Liver (tissue), 9 donors: ENCODE measurements around the gene ENTR1. TPM values are rescaled to one million over a fixed set of nuclear protein-coding genes. Genes with fewer than 3 reads are reported as not detected.

ENCODE experiments used
- DNase-seq: peaks from one replicate; pipeline ENCODE4 v3.0.0-alpha.2; 2017; ENCODE audit warnings: low spot score
- H3K27ac ChIP-seq, 2 donors: one replicate each; pipeline ENCODE4 v1.7.0; 2013; ENCODE audit warnings: inconsistent platforms in 2 of 2, low read length in 2 of 2, control low read depth in 1 of 2, low read depth in 1 of 2, mild to moderate bottlenecking in 1 of 2
- H3K27me3 ChIP-seq, 4 donors: one replicate each; pipeline versions ENCODE4 v1.6.1 to v1.7.0; 2013; ENCODE audit warnings: low read length in 3 of 4, inconsistent platforms in 1 of 4, mild to moderate bottlenecking in 1 of 4, moderate library complexity in 1 of 4; ENCODE audit not compliant: control insufficient read depth in 4 of 4, insufficient read depth in 4 of 4
- H3K36me3 ChIP-seq, 4 donors: one replicate each; pipeline versions ENCODE4 v1.6.1 to v1.7.0; 2013; ENCODE audit warnings: low read length in 3 of 4, mild to moderate bottlenecking in 3 of 4, low read depth in 1 of 4, moderate library complexity in 1 of 4; ENCODE audit not compliant: control insufficient read depth in 4 of 4, insufficient read depth in 3 of 4
- H3K4me1 ChIP-seq, 4 donors: one replicate each; pipeline versions ENCODE4 v1.6.1 to v1.7.0; 2013; ENCODE audit warnings: low read length in 3 of 4, mild to moderate bottlenecking in 3 of 4, moderate library complexity in 1 of 4; ENCODE audit not compliant: control insufficient read depth in 4 of 4, insufficient read depth in 4 of 4
- H3K4me3 ChIP-seq, 3 donors: one replicate each; pipeline versions ENCODE4 v1.6.1 to v1.7.0; 2013; ENCODE audit warnings: low read length in 3 of 3, control low read depth in 1 of 3, low read depth in 1 of 3, mild to moderate bottlenecking in 1 of 3
- H3K9ac ChIP-seq, 2 donors: one replicate each; pipeline ENCODE4 v1.7.0; 2013; ENCODE audit warnings: low read length in 2 of 2, mild to moderate bottlenecking in 2 of 2, moderate library complexity in 2 of 2, control low read depth in 1 of 2, low read depth in 1 of 2
- H3K9me3 ChIP-seq, 4 donors: one replicate each; pipeline versions ENCODE4 v1.6.1 to v1.7.0; 2013; ENCODE audit warnings: low read length in 3 of 4; ENCODE audit not compliant: control insufficient read depth in 4 of 4
- EGR1 ChIP-seq, 2 donors: IDR thresholded peaks; 2 replicates each; pipeline ENCODE4 v1.6.1; 2016 to 2018; ENCODE audit warnings: antibody characterized with exemption in 2 of 2, low read depth in 2 of 2
- FOXA1 ChIP-seq: IDR thresholded peaks from 2 replicates; pipeline ENCODE4 v1.6.1; 2016; ENCODE audit warnings: antibody characterized with exemption
- FOXA2 ChIP-seq: IDR thresholded peaks from 2 replicates; pipeline ENCODE4 v1.6.1; 2016; ENCODE audit warnings: antibody characterized with exemption
- GABPA ChIP-seq, 2 donors: IDR thresholded peaks in 1 of 2; conservative IDR thresholded peaks in 1 of 2; 2 replicates each; pipeline ENCODE4 v1.6.1; 2016; ENCODE audit warnings: antibody characterized with exemption in 2 of 2, mild to moderate bottlenecking in 1 of 2, moderate library complexity in 1 of 2
- HNF4A ChIP-seq, 2 donors: conservative IDR thresholded peaks; 2 replicates each; pipeline ENCODE4 v1.6.1; 2016; ENCODE audit warnings: antibody characterized with exemption in 2 of 2, mild to moderate bottlenecking in 2 of 2
- HNF4G ChIP-seq: IDR thresholded peaks from 2 replicates; pipeline ENCODE4 v1.6.1; 2016; ENCODE audit warnings: antibody characterized with exemption
- JUND ChIP-seq, 2 donors: IDR thresholded peaks; 2 replicates each; pipeline ENCODE4 v1.6.1; 2016; ENCODE audit warnings: antibody characterized with exemption in 2 of 2
- NR2F2 ChIP-seq: IDR thresholded peaks from 2 replicates; pipeline ENCODE4 v1.6.1; 2016; ENCODE audit warnings: antibody characterized with exemption
- RAD21 ChIP-seq, 2 donors: IDR thresholded peaks; 2 replicates each; pipeline ENCODE4 v1.6.1; 2016; ENCODE audit warnings: antibody characterized with exemption in 2 of 2, mild to moderate bottlenecking in 2 of 2
- RXRA ChIP-seq, 2 donors: IDR thresholded peaks; 2 replicates each; pipeline ENCODE4 v1.6.1; 2017 to 2018; ENCODE audit warnings: antibody characterized with exemption in 2 of 2, mild to moderate bottlenecking in 1 of 2
- SP1 ChIP-seq: IDR thresholded peaks from 2 replicates; pipeline ENCODE4 v1.6.1; 2018; ENCODE audit warnings: antibody characterized with exemption, mild to moderate bottlenecking
- TAF1 ChIP-seq: conservative IDR thresholded peaks from 2 replicates; pipeline ENCODE4 v1.6.1; 2016; ENCODE audit warnings: antibody characterized with exemption, mild to moderate bottlenecking
- YY1 ChIP-seq: IDR thresholded peaks from 2 replicates; pipeline ENCODE4 v1.6.1; 2016; ENCODE audit warnings: antibody characterized with exemption, mild to moderate bottlenecking
- WGBS: extraction: QIAGEN DNeasy Blood & Tissue Kit; methylation state at CpG from one replicate; pipeline ENCODE4 v1.1.7; 2013; 5-methylcytosine and 5-hydroxymethylcytosine counted together
- polyA plus RNA-seq, 2 donors: library from polyadenylated mRNA; stranded (reverse) in 1 of 2; unstranded in 1 of 2; fragments of 200-250 nt in 1 of 2; fragments of >200 nt in 1 of 2; fragmentation: Nextera tagmentation in 1 of 2; extraction: Ambion mirVana in 1 of 2; gene quantifications; one replicate each; pipeline versions ENCODE4 v1.2.1 to v1.2.3, GENCODE V29; 2013 to 2015
- total RNA-seq, 2 donors: library from RNA; depleted of rRNA; stranded (reverse); fragments of >200 nt; gene quantifications; one replicate each; pipeline ENCODE4 v1.2.3, GENCODE V29; 2014
- TF ChIP-seq, protein P1 (sequence below): IDR thresholded peaks from 2 replicates; pipeline ENCODE4 v1.6.1; 2016; ENCODE audit warnings: antibody characterized with exemption
- TF ChIP-seq, protein P2 (sequence below): fragments of 150-350 bp; IDR thresholded peaks from 2 replicates; pipeline ENCODE4 v1.5.1; 2017; ENCODE audit warnings: improper control_type of control experiment, low read depth, low read length; ENCODE audit not compliant: missing input control
- TF ChIP-seq, protein P3 (sequence below): IDR thresholded peaks from 2 replicates; pipeline ENCODE4 v1.6.1; 2016; ENCODE audit warnings: antibody characterized with exemption
- TF ChIP-seq, protein P4 (sequence below): IDR thresholded peaks from 2 replicates; pipeline ENCODE4 v1.6.1; 2016; ENCODE audit warnings: antibody characterized with exemption, mild to moderate bottlenecking
- TF ChIP-seq, protein P5 (sequence below): IDR thresholded peaks from 2 replicates; pipeline ENCODE4 v1.6.1; 2016; ENCODE audit warnings: antibody characterized with exemption
- donor health status: healthy.
- donor health status: healthy.
- donor health status: healthy.
- donor health status: healthy.
- donor health status: healthy.

ENTR1 gene
- total and polyA plus RNA-seq, 4 donors = 11.0 to 28.1 (median 19.1) TPM

DNA sequence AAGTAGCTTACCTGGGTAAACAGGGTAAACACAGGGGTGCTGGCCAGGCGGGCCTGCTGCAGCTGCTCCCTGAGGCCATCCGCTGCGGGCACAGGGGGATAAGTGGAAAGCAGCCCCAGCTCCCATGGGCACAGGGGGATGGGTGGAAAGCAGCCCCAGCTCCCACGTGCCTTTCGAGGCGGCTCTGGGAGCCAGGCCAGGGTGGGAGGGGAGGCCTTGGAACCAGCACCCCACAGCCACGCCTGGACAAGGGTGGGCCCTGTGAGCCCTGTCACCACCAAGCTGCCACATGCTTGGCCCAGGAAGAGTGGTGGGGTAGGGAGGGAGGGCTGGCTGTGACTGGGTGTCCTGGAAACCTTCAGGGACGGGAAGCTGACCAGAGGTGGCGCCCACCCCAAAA, 29.1 kb downstream of the ENTR1 start:
- Histone ChIP-seq H3K9ac (no peak overlapping the region), H3K36me3 (peaks cover 6 to 63% (median 20%) of the 10 kb centered on the region in 4 donors), H3K9me3 (no peaks in the 10 kb centered on the region), H3K27me3 (no peaks in the 10 kb centered on the region), H3K4me3 (no peak overlapping the region), H3K4me1 (peaks cover 0 to 15% (median 4%) of the 10 kb centered on the region in 4 donors), H3K27ac (no peak overlapping the region)
- TF ChIP-seq YY1 (no peak), RAD21 (IDR thresholded peaks at IDR 0.05) (no peak), HNF4G (no peak), NR2F2 (no peak), JUND (IDR thresholded peaks at IDR 0.05) (no peak), SP1 (no peak), GABPA (IDR thresholded peaks at IDR 0.05 in 1 of 2, conservative IDR thresholded peaks at IDR 0.05 in 1 of 2) (no peak), TAF1 (no peak), RXRA (IDR thresholded peaks at IDR 0.05) (no peak), FOXA1 (no peak), FOXA2 (no peak)
- TF ChIP-seq, protein P1, sequence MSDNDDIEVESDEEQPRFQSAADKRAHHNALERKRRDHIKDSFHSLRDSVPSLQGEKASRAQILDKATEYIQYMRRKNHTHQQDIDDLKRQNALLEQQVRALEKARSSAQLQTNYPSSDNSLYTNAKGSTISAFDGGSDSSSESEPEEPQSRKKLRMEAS = no peak
- TF ChIP-seq, protein P2, sequence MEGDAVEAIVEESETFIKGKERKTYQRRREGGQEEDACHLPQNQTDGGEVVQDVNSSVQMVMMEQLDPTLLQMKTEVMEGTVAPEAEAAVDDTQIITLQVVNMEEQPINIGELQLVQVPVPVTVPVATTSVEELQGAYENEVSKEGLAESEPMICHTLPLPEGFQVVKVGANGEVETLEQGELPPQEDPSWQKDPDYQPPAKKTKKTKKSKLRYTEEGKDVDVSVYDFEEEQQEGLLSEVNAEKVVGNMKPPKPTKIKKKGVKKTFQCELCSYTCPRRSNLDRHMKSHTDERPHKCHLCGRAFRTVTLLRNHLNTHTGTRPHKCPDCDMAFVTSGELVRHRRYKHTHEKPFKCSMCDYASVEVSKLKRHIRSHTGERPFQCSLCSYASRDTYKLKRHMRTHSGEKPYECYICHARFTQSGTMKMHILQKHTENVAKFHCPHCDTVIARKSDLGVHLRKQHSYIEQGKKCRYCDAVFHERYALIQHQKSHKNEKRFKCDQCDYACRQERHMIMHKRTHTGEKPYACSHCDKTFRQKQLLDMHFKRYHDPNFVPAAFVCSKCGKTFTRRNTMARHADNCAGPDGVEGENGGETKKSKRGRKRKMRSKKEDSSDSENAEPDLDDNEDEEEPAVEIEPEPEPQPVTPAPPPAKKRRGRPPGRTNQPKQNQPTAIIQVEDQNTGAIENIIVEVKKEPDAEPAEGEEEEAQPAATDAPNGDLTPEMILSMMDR = no peak
- TF ChIP-seq, protein P3, sequence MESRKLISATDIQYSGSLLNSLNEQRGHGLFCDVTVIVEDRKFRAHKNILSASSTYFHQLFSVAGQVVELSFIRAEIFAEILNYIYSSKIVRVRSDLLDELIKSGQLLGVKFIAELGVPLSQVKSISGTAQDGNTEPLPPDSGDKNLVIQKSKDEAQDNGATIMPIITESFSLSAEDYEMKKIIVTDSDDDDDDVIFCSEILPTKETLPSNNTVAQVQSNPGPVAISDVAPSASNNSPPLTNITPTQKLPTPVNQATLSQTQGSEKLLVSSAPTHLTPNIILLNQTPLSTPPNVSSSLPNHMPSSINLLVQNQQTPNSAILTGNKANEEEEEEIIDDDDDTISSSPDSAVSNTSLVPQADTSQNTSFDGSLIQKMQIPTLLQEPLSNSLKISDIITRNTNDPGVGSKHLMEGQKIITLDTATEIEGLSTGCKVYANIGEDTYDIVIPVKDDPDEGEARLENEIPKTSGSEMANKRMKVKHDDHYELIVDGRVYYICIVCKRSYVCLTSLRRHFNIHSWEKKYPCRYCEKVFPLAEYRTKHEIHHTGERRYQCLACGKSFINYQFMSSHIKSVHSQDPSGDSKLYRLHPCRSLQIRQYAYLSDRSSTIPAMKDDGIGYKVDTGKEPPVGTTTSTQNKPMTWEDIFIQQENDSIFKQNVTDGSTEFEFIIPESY = no peak
- TF ChIP-seq, protein P4, sequence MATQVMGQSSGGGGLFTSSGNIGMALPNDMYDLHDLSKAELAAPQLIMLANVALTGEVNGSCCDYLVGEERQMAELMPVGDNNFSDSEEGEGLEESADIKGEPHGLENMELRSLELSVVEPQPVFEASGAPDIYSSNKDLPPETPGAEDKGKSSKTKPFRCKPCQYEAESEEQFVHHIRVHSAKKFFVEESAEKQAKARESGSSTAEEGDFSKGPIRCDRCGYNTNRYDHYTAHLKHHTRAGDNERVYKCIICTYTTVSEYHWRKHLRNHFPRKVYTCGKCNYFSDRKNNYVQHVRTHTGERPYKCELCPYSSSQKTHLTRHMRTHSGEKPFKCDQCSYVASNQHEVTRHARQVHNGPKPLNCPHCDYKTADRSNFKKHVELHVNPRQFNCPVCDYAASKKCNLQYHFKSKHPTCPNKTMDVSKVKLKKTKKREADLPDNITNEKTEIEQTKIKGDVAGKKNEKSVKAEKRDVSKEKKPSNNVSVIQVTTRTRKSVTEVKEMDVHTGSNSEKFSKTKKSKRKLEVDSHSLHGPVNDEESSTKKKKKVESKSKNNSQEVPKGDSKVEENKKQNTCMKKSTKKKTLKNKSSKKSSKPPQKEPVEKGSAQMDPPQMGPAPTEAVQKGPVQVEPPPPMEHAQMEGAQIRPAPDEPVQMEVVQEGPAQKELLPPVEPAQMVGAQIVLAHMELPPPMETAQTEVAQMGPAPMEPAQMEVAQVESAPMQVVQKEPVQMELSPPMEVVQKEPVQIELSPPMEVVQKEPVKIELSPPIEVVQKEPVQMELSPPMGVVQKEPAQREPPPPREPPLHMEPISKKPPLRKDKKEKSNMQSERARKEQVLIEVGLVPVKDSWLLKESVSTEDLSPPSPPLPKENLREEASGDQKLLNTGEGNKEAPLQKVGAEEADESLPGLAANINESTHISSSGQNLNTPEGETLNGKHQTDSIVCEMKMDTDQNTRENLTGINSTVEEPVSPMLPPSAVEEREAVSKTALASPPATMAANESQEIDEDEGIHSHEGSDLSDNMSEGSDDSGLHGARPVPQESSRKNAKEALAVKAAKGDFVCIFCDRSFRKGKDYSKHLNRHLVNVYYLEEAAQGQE = no peak
- TF ChIP-seq, protein P5, sequence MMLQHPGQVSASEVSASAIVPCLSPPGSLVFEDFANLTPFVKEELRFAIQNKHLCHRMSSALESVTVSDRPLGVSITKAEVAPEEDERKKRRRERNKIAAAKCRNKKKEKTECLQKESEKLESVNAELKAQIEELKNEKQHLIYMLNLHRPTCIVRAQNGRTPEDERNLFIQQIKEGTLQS = no peak
- no peak for DNase-seq
- WGBS = 90% methylated on average over 9 of the region's 9 CpGs

DNA sequence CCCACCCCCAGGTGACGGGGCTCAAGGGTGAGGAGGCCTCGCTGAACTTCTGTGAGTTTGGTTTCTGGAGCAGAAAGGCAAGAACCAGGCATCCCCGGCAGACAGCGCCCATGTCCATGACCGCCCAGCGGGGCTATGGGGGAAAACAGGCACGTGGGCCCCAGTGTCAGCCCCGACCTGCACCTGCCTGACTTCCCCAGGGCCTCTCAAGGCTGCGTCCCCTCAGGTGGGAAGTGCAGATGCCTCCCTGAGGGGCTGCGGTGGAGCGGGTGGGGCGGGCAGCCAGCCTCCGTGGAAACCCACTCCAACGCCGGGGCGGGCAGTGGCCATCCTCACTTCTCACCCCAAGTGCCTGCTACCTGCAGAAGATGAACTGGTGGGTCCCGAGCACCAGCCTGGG, 30.0 kb downstream of the ENTR1 start:
- peaks cover 6 to 58% (median 17%) of the 10 kb centered on the region in 4 donors for H3K36me3 ChIP-seq
- DNase-seq = no peak
- H3K9ac ChIP-seq = no peak overlapping the region
- WGBS = 94% methylated on average over 17 of the region's 17 CpGs
- no peaks in the 10 kb centered on the region for H3K27me3 ChIP-seq
- no peak overlapping the region for H3K4me3 ChIP-seq
- H3K9me3 ChIP-seq = no peaks in the 10 kb centered on the region
- no peak overlapping the region for H3K27ac ChIP-seq
- H3K4me1 ChIP-seq = peaks cover 0 to 15% (median 4%) of the 10 kb centered on the region in 4 donors
- TF ChIP-seq SP1 (no peak), EGR1 (IDR thresholded peaks at IDR 0.05; ENCODE audit: low read depth in 2 of 2) (no peak), RAD21 (IDR thresholded peaks at IDR 0.05) (no peak), NR2F2 (no peak), FOXA1 (no peak), HNF4A (conservative IDR thresholded peaks at IDR 0.05) (no peak), RXRA (IDR thresholded peaks at IDR 0.05) (no peak)
- TF ChIP-seq, protein P5 = no peak
- TF ChIP-seq, protein P2 = no peak
- TF ChIP-seq, protein P4 = no peak
